Mesendoderm (in vitro differentiated cells): ENCODE measurements around the gene ABHD17C.

Experiments
- DNase-seq: peaks from one replicate; pipeline ENCODE4 v3.0.0; 2013
- H2AK5ac ChIP-seq: 2 replicates; pipeline ENCODE4 v1.6.1; 2013; ENCODE audit warnings: low read length, inconsistent platforms
- H2BK120ac ChIP-seq: 2 replicates; pipeline ENCODE4 v1.6.1; 2013; ENCODE audit warnings: low read depth, mild to moderate bottlenecking, low read length, moderate library complexity, mixed read lengths
- H2BK15ac ChIP-seq: replicated peaks from 2 replicates; pipeline ENCODE4 v1.6.1; 2013; ENCODE audit warnings: low read depth, mild to moderate bottlenecking, moderate library complexity
- H2BK5ac ChIP-seq: 2 replicates; pipeline ENCODE4 v1.6.1; 2013; ENCODE audit warnings: low read length, inconsistent platforms
- H3K18ac ChIP-seq: 2 replicates; pipeline ENCODE4 v1.6.1; 2013; ENCODE audit warnings: mild to moderate bottlenecking, low read length, mixed read lengths
- H3K23ac ChIP-seq: one replicate; pipeline ENCODE4 v1.6.1; 2013; ENCODE audit warnings: low read length
- H3K27ac ChIP-seq: 2 replicates; pipeline ENCODE4 v1.5.1; 2013; ENCODE audit warnings: low read depth, mild to moderate bottlenecking, inconsistent platforms, low read length, moderate library complexity
- H3K27me3 ChIP-seq: 2 replicates; pipeline ENCODE4 v1.6.1; 2013; ENCODE audit warnings: low read length, control low read depth, mild to moderate bottlenecking, inconsistent platforms; ENCODE audit not compliant: insufficient read depth, poor library complexity
- H3K36me3 ChIP-seq: 2 replicates; pipeline ENCODE4 v1.6.1; 2013; ENCODE audit warnings: low read length, inconsistent platforms; ENCODE audit not compliant: control insufficient read depth, insufficient read depth
- H3K4ac ChIP-seq: one replicate; pipeline ENCODE4 v1.6.1; 2013; ENCODE audit warnings: low read depth, mild to moderate bottlenecking, low read length, moderate library complexity
- H3K4me1 ChIP-seq: 2 replicates; pipeline ENCODE4 v1.6.1; 2013; ENCODE audit warnings: low read depth, low read length, inconsistent platforms; ENCODE audit not compliant: control insufficient read depth
- H3K4me2 ChIP-seq: 2 replicates; pipeline ENCODE4 v1.6.1; 2013; ENCODE audit warnings: low read length
- H3K4me3 ChIP-seq: 2 replicates; pipeline ENCODE4 v1.5.1; 2013; ENCODE audit warnings: mild to moderate bottlenecking, low read length
- H3K56ac ChIP-seq: one replicate; pipeline ENCODE4 v1.6.1; 2013; ENCODE audit warnings: low read length
- H3K79me1 ChIP-seq: 2 replicates; pipeline ENCODE4 v1.6.1; 2013; ENCODE audit warnings: low read length, inconsistent platforms
- H3K79me2 ChIP-seq: 2 replicates; pipeline ENCODE4 v1.6.1; 2013; ENCODE audit warnings: mild to moderate bottlenecking, low read length; ENCODE audit not compliant: control insufficient read depth, insufficient read depth
- H3K9ac ChIP-seq: 2 replicates; pipeline ENCODE4 v1.6.1; 2013; ENCODE audit warnings: low read length, inconsistent platforms
- H4K5ac ChIP-seq: one replicate; pipeline ENCODE4 v1.6.1; 2013; ENCODE audit warnings: low read length
- H4K8ac ChIP-seq: one replicate; pipeline ENCODE4 v1.6.1; 2013; ENCODE audit warnings: low read depth, mild to moderate bottlenecking, control low read depth, low read length, moderate library complexity
- WGBS: extraction: QIAGEN DNeasy Blood & Tissue Kit; methylation state at CpG from one replicate; pipeline ENCODE4 v1.1.7; 2013; ENCODE audit warnings: low lambda C conversion rate, missing lambda C conversion rate; ENCODE audit not compliant: insufficient coverage; ENCODE audit errors: extremely low coverage; 5-methylcytosine and 5-hydroxymethylcytosine counted together

ABHD17C gene

GRCh38 chr15:80743189-80743833 is 48.2 kb downstream of the ABHD17C start:
- no peaks in the 10 kb centered on the region for H3K36me3 ChIP-seq
- no peak for DNase-seq
- H2BK15ac ChIP-seq = no peak overlapping the region
- H3K4me3 ChIP-seq = no peak overlapping the region
- no peak overlapping the region for H4K5ac ChIP-seq
- no peak overlapping the region for H3K4ac ChIP-seq
- H3K4me2 ChIP-seq = no peak overlapping the region
- no peak overlapping the region for H2AK5ac ChIP-seq
- no CpG with 5 or more reads among the region's 11 CpGs for WGBS
- H3K9ac ChIP-seq = no peak overlapping the region
- H2BK120ac ChIP-seq = no peak overlapping the region
- no peaks in the 10 kb centered on the region for H3K27me3 ChIP-seq
- no peaks in the 10 kb centered on the region for H3K4me1 ChIP-seq
- H3K79me1 ChIP-seq = no peaks in the 10 kb centered on the region
- no peak overlapping the region for H3K27ac ChIP-seq
- no peaks in the 10 kb centered on the region for H3K79me2 ChIP-seq
- H3K18ac ChIP-seq = no peak overlapping the region
- no peak overlapping the region for H2BK5ac ChIP-seq
- no peak overlapping the region for H3K23ac ChIP-seq
- no peak overlapping the region for H4K8ac ChIP-seq
- H3K56ac ChIP-seq = no peak overlapping the region

- no peak overlapping the region for H2BK5ac ChIP-seq
- no peak for DNase-seq
- no peaks in the 10 kb centered on the region for H3K27me3 ChIP-seq
- no peak overlapping the region for H3K18ac ChIP-seq
- H3K4me3 ChIP-seq = no peak overlapping the region
- H3K9ac ChIP-seq = no peak overlapping the region
- no peak overlapping the region for H3K4ac ChIP-seq
- WGBS = no CpG with 5 or more reads among the region's 6 CpGs
- H3K56ac ChIP-seq = no peak overlapping the region
- H4K5ac ChIP-seq = no peak overlapping the region
- H2AK5ac ChIP-seq = no peak overlapping the region
- H3K4me2 ChIP-seq = no peak overlapping the region
- H2BK15ac ChIP-seq = no peak overlapping the region
- no peak overlapping the region for H4K8ac ChIP-seq
- no peak overlapping the region for H3K27ac ChIP-seq
- no peaks in the 10 kb centered on the region for H3K79me1 ChIP-seq
- H3K23ac ChIP-seq = no peak overlapping the region
- no peaks in the 10 kb centered on the region for H3K36me3 ChIP-seq
- H3K4me1 ChIP-seq = no peaks in the 10 kb centered on the region
- H3K79me2 ChIP-seq = no peaks in the 10 kb centered on the region
- H2BK120ac ChIP-seq = no peak overlapping the region
These were observed 49.3 kb downstream of the ABHD17C start for GRCh38 chr15:80744415-80744814.

DNA sequence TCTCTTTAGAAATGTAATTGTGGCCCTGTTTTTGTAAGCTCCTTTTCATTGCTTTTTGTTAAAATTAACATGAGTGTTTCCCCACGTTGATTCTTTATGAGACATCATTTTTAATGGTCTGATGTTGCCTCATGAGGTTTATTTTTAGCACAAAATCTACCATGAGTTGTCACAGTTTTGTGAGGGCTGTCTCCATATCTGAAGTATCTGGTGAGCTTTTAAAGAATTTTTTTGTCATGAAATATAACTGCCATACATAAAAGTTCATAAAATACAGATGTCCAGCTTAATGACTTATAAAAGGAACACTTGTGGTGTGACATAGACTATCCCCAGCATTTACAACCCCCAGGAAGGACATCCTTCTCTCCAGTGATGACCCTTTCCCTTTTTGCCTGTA is 49.7 kb downstream of the ABHD17C start:
- no peak for DNase-seq
- H3K56ac ChIP-seq = no peak overlapping the region
- no peak overlapping the region for H2AK5ac ChIP-seq
- WGBS = no CpG with 5 or more reads among the region's 1 CpG
- no peaks in the 10 kb centered on the region for H3K79me1 ChIP-seq
- H3K27ac ChIP-seq = no peak overlapping the region
- H3K23ac ChIP-seq = no peak overlapping the region
- no peaks in the 10 kb centered on the region for H3K79me2 ChIP-seq
- H4K8ac ChIP-seq = no peak overlapping the region
- H3K4me1 ChIP-seq = no peaks in the 10 kb centered on the region
- no peak overlapping the region for H3K4me3 ChIP-seq
- no peak overlapping the region for H3K18ac ChIP-seq
- no peak overlapping the region for H2BK15ac ChIP-seq
- H2BK5ac ChIP-seq = no peak overlapping the region
- H2BK120ac ChIP-seq = no peak overlapping the region
- H3K4ac ChIP-seq = no peak overlapping the region
- H4K5ac ChIP-seq = no peak overlapping the region
- H3K4me2 ChIP-seq = no peak overlapping the region
- H3K9ac ChIP-seq = no peak overlapping the region
- H3K36me3 ChIP-seq = no peaks in the 10 kb centered on the region
- H3K27me3 ChIP-seq = no peaks in the 10 kb centered on the region

DNA sequence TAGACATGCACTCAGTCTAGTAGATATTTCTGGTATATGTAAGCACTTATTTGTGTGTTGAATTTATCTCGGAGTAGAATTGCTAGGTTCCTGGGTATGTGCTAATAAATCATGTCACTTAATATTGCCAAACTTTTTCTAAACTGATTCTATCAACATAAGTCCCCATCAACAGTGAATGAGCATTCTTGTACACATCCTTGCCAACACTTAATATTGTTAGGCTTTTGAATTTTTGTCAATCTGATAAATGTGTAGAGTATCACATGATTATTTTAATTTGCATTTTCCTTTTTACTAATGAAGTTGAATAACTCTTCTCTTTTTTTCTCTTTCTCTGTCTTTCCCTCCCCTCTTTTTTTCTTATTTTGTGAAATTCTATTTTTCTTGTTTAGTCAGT is 50.8 kb downstream of the ABHD17C start:
- H3K18ac ChIP-seq = no peak overlapping the region
- H3K56ac ChIP-seq = no peak overlapping the region
- no peak overlapping the region for H2BK5ac ChIP-seq
- no peak overlapping the region for H4K8ac ChIP-seq
- H3K4me2 ChIP-seq = no peak overlapping the region
- H3K27me3 ChIP-seq = no peaks in the 10 kb centered on the region
- H2AK5ac ChIP-seq = no peak overlapping the region
- no peak overlapping the region for H2BK15ac ChIP-seq
- no peak overlapping the region for H2BK120ac ChIP-seq
- H3K4me3 ChIP-seq = no peak overlapping the region
- DNase-seq = no peak
- no peak overlapping the region for H3K23ac ChIP-seq
- H3K27ac ChIP-seq = no peak overlapping the region
- no peaks in the 10 kb centered on the region for H3K79me1 ChIP-seq
- no peak overlapping the region for H3K9ac ChIP-seq
- WGBS = no CpG with 5 or more reads among the region's 1 CpG
- H3K4me1 ChIP-seq = no peaks in the 10 kb centered on the region
- H3K4ac ChIP-seq = no peak overlapping the region
- no peaks in the 10 kb centered on the region for H3K36me3 ChIP-seq
- H4K5ac ChIP-seq = no peak overlapping the region
- H3K79me2 ChIP-seq = no peaks in the 10 kb centered on the region

GRCh38 chr15:80747317-80748053 is 52.4 kb downstream of the ABHD17C start:
- H3K23ac ChIP-seq = no peak overlapping the region
- H3K36me3 ChIP-seq = no peaks in the 10 kb centered on the region
- H2AK5ac ChIP-seq = no peak overlapping the region
- H2BK120ac ChIP-seq = no peak overlapping the region
- no peak overlapping the region for H3K4me3 ChIP-seq
- H3K79me2 ChIP-seq = no peaks in the 10 kb centered on the region
- no peak overlapping the region for H4K8ac ChIP-seq
- H3K4ac ChIP-seq = no peak overlapping the region
- DNase-seq = peak; percentile 38
- no peaks in the 10 kb centered on the region for H3K79me1 ChIP-seq
- H3K9ac ChIP-seq = no peak overlapping the region
- H3K56ac ChIP-seq = no peak overlapping the region
- H4K5ac ChIP-seq = no peak overlapping the region
- no peaks in the 10 kb centered on the region for H3K4me1 ChIP-seq
- no peak overlapping the region for H2BK15ac ChIP-seq
- no peaks in the 10 kb centered on the region for H3K27me3 ChIP-seq
- no peak overlapping the region for H3K4me2 ChIP-seq
- H2BK5ac ChIP-seq = no peak overlapping the region
- no peak overlapping the region for H3K18ac ChIP-seq
- no peak overlapping the region for H3K27ac ChIP-seq
- WGBS = no CpG with 5 or more reads among the region's 16 CpGs
